HG03095 (cell line): ENCODE data around the gene LHPP.
"Not testable (repeated sequence)": the region's sequence is repeated elsewhere in the genome, so short reads cannot be mapped to it uniquely, and the experiment has no call there.

ENCODE experiments used
- ATAC-seq: cut with Tn5 transposase; IDR thresholded peaks from one replicate; pipeline ENCODE4 v1.9.1; 2021; ENCODE audit warnings: moderate library complexity; ENCODE audit not compliant: unreplicated experiment

Gene LHPP

DNA sequence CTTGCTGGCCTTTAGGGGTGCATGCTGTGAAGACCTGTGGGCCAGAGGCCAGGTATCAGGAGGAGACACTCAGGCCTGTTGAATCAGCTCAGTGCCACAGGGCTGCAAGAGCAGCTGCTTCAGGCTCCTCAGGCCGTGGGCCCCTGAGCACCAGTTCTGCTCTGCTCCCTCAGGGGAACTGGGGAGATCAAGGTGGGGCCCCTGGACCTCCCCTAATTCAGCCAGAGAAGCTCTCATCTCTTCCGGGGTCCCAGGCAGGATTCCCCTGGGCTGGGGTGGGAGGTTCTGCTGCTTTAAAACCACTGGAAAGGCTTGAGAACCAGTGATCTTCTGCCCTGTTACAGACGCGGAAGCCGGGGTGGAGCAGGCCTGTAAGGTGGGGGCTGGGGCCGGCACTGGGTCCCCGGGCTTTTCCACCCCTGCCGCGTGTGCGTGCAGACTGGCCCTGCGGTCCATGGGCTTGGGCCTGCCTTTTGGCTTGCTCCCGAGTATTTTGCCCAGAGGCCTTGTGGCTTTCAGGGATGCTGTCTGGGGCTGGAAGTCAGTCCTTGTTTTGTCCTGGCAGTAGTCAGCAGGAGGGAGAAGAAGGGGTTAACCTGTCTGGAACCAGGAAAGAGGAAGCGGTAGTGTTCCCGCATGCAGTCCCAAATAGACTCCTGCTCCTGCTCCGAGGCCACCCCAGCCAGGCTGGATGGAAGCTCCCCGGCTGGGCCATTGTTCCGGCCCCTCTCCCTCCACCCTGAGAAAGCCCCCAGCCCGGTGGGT, 74.3 kb downstream of the LHPP start:
- no peak for ATAC-seq

DNA sequence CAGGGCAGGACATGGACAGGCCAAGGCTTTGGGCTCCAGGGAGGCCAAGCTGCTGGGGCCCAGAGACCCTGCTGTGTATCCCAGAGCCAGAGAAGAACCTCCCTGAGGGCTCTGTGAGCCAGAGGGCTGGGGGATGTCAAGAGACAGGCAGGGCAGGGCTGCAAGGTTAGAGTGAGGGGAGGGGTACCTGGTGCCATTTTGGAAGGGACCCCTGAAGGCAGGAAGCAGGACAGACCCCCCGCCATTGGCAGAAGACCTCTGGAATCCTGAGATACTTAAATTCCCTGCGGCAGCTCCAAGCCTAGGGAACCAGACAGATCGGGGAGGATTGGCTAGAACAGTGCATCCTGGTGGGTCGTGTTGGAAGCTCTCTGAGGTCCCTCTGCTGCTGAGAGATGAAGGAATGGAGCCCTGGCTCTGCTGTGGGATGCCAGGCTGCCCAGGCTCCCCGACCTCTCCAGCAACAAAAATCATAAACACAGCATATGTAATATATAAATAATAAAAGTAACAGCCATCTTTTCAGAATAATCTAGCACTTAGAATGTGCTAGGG, 75.0 kb downstream of the LHPP start:
- no peak for ATAC-seq

DNA sequence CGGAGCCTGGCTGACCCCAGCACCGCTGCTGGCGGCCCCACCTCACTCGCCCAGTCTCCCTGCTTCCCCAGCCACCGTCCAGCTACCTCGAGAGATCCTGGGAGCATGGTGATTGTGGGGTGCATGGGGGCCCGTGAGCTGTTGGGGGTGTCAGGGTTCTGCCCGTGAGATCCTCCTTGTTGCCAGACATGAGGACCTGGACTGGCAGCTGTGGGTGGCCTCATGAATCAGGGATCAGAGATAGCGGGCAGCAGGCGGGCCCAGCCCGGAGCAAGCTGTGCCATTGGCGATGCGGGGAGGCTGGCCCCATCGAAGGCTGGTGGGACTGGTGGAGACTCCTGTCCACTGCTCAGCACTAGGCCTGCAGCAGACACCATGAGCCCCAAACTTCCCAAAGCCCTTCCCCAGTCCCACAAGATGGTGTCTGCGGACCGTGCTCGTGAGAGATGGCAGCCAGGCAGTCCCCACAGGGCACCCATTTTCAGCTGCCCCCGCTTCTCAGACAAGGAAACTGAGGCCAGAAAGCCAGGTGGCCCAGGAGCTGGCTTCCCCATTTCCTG, 75.6 kb downstream of the LHPP start:
- no peak for ATAC-seq

DNA sequence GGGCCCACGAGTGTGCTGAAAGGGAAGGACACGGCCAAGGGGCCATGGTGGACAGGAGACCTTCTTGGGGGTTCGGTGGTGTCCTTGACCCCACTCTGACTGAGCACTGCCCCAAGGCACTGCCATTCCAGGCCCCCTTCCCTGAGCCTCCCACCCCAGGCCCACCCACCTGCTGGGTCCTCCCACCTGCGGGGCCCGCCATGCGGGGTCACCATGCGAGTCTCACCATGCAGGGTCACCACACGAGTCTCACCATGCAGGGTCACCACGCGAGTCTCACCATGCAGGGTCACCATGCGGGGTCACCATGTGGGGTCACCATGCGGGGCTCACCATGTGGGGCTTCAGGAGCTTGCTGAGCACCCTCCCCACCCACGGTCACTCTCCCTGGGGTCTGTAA, 76.3 kb downstream of the LHPP start:
- no peak for ATAC-seq

DNA sequence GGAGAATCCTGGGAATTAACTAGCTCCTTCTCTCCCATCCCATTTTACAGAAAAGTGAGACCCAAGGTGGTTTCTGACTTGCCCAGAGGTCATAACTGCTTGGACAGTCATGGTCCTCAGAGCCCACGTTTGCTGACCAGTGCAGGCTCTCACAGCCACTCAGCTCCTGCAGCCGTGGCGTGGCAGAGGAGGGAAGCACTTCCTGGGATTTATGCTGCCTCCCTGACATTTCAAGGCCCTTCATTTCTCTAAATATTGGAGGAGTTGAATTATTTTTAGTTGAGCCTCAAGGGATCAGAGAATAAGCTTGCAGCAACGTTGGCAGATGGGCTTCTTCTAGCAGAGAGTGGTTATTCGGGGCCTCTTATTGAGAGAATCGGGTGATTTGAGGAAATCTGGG, 77.1 kb downstream of the LHPP start:
- ATAC-seq: no peak

DNA sequence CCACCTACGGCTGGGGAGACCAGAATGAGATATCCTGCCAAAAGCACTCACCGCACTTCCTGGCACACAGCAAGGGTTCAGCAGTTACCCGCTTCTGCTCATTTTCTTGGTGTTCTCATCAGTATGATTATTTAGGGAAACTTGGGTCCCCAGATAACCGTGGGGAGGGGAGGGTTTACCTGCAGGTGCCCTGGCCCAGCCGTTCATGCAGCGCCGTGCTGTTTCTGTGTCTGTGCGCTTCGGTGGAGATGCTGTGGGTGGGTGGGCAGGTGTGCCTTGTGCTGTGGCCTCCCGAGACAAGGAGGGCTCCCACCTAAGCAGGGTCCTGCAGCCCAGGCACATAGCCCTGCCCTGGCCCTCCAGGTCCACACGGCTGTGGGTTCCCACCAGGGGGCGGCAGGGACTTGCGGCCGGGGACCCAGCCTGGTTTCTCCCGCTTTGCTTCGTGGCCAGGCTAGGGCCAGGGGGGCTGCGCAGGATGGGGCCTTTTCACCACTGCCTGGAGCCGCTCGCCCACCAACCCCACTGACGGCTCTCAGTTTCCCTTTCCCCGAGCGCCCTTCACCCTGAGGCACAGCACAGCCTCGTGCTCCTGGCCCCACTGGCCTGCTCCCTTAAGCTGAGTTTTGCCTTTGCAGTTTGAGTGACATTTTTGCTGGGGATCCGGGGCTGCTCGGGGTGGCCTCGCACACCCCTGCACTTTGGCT, 78.5 kb downstream of the LHPP start:
- ATAC-seq: peak; percentile 45

DNA sequence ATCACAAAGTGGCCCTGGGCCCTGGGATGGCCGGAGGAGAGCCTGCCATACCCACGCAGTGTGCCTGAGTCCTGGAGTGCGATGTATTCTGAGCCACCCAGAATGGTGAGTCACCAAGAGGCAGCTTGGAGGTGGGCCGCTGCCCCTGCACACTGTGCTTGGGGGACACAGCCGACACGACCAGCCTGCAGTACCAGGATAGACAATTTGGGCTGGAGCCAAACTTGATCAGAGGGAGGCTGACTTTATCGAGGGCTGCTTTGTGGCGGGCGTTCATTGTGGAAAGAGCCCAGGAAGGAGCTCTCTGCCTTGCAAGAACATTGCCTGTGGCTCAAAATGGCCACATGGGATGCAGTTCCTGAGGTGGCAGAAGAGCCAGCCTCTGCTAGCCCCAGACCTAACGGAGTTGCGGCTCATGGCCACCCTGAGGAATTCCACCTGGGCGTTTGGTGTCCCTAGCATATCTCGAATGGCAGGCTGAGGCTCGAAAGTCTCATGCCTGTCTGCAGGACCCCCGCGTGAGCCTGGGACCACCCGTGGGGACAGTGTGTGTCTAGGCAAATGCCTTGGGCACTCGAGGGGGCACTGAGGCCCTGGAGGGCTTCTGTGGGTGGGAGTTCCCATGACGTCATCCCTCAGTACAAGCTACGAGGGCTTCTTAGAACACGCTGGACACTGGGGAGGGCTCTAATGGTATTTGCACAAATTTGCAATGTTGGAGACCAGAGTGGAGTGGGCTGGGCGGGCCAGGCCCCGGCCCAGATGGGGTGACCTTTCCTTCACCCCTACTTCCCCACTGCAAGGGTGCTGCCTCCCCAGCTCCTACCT, 79.7 kb downstream of the LHPP start:
- no peak for ATAC-seq

DNA sequence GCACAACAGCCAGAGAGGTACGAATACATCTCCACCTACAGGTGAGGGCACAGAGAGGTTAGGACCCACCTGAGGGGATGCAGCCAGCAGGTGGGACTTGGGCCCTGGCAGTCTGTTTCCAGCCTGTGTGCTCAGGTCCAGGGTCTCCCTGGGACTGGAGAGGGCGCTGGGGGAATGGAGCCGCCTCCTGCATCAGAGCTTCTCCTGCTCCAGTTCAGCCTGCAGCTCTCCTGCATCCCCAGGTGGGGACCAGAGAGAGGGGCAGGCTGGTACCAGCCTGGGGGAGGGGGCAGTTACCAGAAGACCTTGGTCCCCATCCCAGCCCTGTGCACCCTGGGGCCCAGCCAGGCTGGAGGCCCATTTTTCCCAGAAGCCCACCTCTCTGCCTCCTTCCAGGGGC, 80.7 kb downstream of the LHPP start:
- ATAC-seq: no peak

DNA sequence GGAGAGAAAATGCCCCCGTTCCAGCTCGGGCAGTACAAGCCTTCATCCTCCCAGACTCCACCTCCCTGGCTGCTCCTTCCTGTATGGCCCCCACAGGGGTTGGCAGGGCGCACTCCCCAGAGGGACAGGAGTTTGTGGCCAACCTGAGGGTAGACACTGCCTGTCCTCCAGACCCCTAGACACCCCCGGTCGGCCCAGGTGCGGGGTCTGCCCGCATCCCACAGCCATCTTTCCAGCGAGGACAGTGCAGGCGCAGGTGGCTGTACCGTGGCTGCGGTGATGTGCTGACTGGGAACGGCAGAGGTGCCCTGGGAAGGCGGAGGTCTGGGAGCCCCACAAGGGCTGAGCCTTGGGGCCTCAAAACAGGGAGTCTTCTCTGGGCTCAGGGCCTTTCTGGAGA, 81.5 kb downstream of the LHPP start:
- ATAC-seq: no peak

DNA sequence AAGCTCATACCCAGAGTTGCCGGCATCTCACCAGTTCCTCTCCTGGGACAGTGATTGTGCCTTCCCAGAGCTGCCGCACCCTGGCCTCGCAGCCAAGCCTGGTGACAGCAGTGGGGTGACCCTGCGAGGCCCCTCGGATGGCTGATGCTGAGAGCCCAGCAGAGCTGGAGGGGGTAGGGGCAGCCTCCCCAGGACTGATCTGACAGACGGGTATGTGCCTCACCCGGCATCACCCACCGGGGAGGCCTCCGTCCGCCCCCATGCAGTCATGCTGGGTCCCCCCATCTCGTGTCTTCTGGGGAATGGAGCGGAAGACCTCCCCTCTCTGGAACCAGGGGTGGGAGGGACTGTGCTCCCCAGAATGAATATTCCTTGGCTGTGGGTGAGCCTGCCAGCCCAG, 82.3 kb downstream of the LHPP start:
- no peak for ATAC-seq

DNA sequence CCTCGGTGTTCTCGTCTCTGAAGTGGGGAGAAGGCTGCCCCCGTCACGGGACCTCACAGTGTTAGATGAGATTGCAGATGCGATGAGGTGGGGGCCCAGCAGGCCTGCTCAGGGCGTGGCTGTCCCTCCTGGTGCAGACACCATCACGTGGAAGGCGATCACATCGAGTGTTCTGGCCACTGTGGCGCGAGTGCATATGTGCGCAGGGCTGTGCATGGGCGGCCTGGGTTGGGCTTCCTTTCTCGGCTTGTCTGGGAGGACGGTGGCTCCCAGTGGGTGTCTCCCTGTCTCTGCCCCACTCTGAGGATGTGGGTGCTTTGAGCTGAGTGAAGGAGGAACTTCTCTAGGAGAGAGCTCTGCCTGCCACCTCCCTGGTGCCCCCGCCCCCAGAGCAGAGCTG, 83.1 kb downstream of the LHPP start:
- ATAC-seq: no peak

DNA sequence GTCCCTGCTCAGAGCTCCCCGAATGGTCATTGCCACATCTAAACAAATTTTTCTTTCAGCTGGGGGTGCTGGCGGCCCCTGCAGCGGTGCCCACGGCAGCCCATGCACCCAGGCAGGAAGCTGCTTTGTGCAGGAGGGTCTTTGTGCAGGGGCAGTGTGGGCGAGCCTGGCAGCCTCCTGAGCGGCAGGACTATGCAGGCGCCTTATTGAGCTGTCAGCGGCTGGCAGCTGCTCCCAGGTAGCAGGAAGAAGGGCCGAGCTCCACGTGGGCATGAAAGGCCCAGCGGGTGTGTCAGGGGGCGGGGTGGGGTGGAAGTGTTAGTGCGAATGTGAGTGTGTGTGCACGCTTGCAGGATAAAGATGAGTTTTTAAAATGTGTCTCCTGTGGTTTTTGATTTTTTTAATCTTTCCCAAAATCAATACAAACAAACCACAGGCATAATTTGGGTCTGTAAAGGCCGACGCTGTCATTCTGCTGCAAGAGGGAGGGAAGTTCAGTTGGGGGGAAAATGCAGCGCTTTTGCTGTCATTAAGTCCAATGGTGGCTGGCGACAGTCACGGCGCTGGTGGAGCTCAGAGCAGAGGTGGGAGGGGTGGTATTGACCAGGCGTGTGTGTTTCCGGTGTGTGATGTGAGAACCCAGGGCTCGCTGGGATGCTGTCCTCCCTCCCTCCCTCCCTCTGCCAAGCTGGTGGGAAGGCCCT, 83.9 kb downstream of the LHPP start:
- no peak for ATAC-seq

DNA sequence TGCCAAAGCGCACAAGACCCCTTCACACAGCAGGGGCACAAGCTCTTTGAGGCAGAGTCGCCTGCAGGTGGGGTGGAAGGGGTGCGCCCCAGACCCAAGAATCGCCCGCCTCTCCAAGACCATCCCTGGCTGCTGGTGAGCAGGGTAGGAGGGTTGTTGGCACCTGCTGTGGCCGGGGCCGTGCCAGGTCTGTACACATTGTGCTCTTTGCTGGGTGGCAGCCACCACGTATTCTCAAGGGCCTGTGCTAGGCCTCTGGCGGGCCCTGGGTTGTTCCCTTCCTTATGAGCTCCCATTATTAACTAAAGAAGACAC, 84.4 kb downstream of the LHPP start:
- ATAC-seq: no peak

DNA sequence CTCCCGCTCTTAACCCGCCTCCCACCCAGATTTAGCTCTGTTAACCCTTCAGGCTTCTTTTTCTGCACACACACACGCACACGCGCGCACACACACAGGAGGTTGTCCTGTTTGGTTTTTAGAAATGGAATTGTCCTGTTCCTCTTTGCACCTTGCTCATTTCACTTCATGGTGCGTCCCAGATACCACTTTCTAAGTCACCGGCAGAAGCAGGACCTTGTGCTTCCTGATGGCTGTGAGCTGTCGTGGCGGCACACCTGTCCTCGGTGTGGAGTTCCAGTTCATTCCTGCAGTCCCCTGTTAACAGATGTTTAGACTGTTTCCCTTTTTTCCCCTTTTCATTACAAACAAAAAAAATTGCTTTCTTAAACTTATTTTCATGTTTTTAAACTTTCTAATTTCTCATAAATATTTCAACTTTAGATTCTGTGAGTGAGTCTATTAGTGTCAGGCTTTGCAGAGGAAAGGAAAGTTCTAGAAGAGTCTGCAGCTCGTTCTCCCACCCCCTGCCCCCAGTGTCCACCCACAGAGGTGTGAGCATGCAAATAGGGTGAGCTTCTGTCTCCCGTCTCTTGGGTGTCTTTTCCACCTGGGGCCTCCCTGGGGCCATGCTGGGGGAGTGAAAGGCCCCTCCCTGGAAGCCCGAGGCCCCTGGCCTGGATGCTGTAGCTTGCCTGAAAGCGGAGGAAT, 85.5 kb downstream of the LHPP start:
- no peak for ATAC-seq

DNA sequence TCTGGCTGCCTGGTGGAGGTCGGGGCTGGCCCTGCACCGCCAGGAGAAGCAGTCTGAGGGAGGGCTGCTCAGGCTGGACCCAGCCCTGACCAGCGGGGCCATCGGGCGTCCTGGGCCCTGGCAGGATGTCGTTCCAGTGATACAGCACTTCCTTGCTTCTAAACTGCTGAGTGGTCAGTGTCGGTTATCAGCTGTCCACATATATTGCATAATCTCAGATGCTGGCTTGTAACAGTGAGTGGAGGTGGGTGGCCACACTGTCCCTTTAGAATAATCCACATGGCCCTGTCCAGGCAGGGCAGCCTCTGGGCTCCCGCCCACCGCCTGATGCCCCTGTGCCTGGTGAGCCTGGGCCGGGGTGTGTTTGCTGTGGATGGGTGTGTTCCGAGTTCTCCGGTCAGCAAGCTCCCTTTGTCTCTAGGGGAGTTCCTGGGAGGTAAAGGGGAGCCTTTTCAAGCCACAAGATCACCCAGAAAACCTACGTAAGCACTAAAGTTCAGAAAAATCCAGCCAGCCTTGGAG, 86.1 kb downstream of the LHPP start:
- no peak for ATAC-seq

DNA sequence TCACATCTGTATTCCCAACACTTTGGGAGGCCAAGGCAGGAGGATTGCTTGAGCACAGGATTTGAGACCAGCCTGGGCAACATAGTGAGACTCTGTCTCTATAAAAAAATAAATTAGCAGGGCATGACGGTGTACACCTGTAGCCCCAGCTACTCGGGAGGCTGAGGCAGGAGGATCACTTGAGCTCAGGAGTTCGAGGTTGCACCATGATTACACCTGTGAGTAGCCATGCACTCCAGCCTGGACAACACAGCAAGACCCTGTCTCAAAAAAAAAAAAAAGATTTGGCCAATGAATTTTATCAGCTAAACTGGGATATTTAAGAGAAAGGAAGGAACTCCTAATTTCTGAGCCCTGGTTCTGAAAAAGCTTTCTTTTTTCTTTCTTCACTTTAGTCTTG, 87.5 kb downstream of the LHPP start:
- ATAC-seq: not testable (repeated sequence)

DNA sequence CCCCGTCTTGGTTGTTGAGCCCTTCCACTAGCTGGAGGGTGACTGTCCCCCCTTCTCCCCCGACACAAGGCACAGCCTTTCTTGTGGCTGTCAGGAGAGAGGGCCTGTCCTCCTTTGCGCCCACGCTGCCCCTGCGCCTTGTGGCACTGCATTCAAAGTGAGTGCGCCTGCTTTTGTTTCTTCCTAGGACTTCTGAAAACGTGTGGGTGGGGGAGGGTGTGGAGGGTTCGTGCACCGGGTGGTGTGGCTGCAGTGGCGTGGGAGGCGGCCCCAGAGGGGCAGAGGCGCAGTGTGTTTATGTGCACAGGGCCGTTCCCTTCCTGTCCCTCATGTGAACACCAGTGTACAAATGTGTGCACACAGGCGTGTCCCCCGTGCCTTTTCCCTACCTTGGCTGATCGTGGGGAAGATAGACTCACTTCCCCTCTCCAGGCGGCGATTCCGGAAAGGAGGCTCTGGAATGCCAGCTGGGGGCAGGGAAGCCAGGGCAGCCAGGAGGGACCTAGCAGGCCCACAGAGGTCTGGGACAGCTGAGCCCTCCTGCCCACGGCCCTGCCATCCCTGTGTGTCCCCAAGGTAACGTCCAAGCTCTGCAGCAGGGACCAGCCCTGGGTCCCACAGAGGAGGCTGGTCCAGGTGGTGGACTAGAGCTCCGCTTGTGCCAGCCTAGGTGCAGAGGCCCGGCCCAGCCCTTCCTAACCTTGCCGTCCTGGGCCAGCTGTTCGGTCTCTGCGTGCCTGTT, 88.8 kb downstream of the LHPP start:
- ATAC-seq: no peak

DNA sequence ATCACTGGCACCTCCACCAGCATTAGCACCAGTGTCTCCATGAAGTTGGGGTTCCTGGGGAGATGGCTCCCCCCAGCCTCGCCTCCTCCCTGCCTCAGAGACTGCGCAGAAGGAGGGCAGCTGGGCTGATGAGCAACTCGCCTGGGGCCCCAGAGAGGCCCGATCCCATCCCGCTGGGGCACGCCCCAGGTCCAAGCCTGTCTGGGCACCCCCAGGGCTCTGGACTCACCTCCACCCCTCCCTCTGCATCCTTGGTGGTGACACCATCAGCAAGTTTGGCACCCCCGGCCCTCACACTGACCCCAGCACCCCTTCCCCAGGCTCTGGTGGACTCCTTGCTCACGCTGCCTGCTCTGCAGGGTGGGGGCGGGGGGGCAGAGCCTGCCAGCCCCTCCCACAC, 89.5 kb downstream of the LHPP start:
- ATAC-seq: no peak

DNA sequence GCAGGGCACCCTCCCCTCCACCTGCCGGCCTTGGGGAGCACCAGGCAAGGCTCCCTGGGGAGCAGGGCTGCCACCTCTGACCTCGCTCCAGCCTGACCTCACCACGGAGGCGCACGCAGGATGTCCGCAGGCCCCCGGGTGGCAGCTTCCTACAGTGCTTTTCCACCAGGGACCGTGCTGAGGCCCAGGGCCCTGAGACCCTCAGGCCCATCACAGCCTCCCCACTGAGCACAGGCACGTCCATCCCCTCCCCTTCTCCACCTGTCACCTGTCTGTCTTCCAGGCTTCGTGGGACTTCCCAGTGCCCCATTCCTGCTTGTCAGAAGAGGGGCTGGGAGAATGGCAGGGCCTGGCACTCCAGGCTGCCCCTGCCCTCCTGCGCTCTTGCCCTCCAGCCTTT, 90.1 kb downstream of the LHPP start:
- ATAC-seq: no peak
